HG03520 (cell line): ENCODE measurements around the gene TGFB2.

Experiments used
- ATAC-seq: cut with Tn5 transposase; IDR thresholded peaks from one replicate; pipeline ENCODE4 v1.9.1; 2021; ENCODE audit warnings: mild to moderate bottlenecking, moderate library complexity; ENCODE audit not compliant: unreplicated experiment

TGFB2 gene

DNA sequence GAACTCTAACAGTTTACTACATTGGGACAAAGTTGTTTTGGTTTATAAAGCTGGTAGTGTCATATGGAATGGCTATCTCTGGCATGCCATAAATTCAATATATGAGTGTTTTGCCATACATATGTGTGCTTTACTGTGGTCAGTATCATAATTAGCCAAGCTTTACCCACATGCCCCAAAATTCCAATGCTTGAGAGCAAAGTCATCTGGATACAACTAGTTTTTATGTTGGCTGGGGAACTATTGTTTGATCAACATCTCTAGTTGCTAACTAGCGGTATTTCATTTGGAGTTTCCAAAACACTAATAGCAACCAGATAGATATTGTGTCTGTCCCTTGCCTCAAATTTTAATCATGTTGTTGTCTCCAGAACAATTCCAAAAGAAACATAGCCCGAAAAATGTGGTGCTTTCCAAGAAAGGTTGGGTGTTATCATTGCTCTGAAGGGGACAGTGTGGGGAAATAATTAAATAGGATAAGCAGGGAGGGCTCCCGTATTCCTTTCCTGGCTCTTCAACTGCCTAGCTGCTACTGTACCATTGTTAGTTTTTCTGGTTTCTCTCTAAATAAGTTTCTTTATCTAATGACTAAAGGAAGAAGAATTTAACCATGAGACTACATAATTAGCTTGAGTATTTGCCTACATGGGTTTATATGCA is 136.1 kb downstream of the TGFB2 start:
- ATAC-seq = no peak

DNA sequence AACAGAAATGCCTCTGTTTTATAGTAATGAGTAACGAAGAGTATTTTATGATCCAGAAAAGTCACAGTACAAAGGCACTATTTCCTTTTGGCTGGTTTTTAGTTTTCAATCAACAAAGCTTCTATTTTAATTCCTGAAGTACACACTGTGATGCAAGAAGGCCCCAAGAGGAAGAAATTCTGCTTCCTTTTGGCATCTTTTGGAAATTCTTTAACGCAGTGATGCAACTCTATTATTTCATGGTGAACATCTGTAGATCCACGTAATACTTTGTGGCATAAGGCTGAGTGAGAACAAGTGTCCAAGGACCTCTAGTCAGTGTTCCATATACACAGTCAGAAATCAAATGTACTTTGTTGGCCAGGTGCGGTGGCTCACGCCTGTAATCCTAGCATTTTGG is 137.5 kb downstream of the TGFB2 start:
- no peak for ATAC-seq

DNA sequence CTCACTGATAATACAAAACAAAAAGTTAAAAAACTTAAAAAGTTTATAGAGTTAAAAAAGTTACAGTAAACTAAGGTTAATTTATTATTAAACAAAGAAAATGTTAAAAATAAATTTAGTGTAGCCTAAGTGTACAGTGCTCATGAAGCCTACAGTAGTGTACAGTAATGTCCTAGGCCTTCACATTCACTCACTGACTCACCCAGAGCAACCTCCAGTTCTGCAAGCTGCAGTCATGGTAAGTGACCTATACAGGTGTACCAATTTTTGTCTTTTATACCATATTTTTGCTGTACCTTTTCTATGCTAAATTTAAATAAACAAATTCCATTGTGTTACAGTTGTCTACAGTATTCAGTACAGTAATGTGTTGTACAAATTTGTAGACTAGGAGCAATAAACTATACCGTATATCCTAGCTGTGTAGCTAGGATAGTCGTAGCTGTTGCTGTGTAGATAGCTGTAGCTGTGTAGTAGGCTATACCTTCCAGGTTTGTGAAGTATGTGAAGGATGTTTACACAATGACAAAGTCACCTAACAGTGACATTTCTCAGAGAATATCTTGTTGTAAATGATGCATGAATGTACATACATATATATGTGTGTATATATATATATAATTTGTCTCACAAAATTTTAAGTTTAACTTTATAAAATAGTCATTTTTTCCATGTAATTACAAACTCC is 140.2 kb downstream of the TGFB2 start:
- ATAC-seq = no peak

DNA sequence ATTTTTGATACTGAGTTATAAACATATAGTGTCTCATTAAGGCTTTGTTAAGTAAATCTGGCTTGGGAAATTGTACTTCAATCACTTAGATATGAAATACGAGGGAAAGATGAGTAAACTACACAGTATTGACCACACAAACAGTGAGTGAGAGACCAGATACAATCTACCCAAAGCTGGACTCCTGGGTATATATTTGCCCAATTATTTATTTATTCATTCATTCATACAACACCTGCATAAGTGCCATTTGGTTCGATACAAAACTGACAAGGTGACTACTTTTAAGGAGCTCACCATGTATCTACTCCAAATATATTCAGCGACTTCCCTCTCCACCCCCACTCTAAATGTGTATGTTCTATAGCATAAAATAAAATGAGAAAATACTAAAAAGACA is 143.4 kb downstream of the TGFB2 start:
- no peak for ATAC-seq

DNA sequence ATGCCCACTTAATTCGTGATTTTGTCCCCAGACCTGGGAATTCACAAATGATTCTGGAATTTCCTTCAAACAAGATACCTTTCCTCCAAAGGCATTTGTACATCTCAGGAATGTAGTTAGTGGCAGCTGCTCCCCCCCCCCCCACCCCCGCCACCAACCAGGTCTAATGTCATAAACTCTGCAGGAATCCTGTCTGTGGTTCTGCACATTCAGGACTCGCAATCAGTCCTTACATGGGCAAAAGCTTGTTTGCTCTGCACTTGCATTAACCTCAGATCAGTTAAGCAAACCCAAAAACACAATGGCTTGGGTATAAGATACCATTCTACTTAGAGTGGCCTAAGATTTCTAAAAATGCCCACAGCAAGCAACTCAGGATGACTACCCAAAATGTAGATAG is 143.8 kb downstream of the TGFB2 start:
- ATAC-seq = no peak

DNA sequence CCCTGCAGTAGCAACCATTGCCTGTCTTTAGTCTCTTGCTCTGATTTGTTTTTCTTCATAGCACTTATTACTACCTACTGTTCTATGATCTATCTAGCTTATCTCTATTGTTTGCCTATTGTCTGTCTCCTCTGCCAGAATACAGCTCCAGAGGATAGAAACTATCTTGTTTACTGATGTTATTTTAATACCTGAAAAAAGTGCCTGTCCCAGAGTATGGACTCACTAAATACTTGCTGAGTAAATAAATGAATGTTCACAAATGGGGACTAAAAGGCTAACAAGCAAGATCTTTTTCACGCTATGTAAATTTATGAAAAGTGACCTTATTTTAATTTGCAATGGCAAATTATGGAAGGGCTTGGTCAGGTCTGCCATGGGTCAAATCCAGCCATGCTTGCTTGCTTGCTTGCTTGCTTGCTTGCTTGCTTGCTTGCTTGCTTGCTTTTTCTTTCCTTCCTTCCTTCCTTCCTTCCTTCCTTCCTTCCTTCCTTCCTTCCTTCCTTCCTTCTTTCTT is 145.3 kb downstream of the TGFB2 start:
- ATAC-seq = no peak

DNA sequence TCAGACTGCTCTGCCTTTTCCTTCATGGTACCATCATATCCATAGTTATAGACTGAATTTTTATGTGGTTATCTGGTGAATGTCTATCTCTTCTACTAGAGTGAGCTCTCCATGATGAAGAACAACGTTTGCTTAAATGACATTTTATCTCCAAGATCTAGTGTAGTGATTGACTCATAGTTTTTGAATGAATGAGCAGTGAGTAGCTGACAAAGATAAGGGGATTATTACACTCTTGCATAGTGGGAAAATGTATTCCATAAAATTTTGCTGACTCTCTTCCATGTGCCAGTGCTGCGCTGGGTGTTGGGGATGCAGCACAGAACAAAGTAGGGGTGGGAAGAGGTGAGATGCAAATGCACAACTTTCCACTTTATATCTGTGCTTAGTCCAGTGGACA is 147.7 kb downstream of the TGFB2 start:
- ATAC-seq = no peak

DNA sequence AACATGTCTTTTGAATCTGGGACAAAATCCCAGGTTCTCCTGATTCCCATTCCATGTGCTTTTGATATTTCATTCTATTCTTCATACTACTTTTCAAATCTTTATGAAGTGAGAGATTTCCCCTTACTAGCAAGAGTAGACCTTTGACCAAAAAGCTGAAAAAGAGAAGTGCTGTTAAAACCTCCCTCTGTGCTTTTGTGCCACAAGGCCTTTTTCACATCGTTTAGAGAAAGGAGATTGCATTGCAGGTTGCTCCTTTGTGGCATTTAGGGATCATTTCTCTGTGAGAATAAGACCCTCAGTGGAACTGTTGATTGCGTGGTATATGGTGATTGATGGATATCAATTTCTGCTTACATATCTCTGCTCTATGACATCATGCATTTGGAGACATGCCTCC is 148.8 kb downstream of the TGFB2 start:
- ATAC-seq = no peak
